ENCODE data around the gene ACSF3. TPM values are rescaled to one million over a fixed set of nuclear protein-coding genes. Genes with fewer than 3 reads are reported as not detected.

Gene ACSF3
- total RNA-seq, 2 donors from 2014 or later = 34.8 to 35.5 TPM

GRCh38 chr16:89129378-89129777, 35.7 kb downstream of the ACSF3 start:
- Histone ChIP-seq H3K27me3 (ENCODE audit: control insufficient read depth, insufficient read depth, low read length, poor library complexity, severe bottlenecking) (no peaks in the 10 kb centered on the region), H3K4me3 (ENCODE audit: low read length) (no peak overlapping the region), H3K9ac (ENCODE audit: extremely low read depth, low read length, poor library complexity, severe bottlenecking) (no peak overlapping the region), H3K36me3 (ENCODE audit: control insufficient read depth, insufficient read depth, low read length) (peaks cover 16% of the 10 kb centered on the region), H3K9me3 (ENCODE audit: control insufficient read depth, low read length) (peaks cover 17% of the 10 kb centered on the region), H3K4me1 (ENCODE audit: control insufficient read depth, insufficient read depth, low read length) (no peaks in the 10 kb centered on the region), H3K27ac (ENCODE audit: low read depth, low read length) (no peak overlapping the region)
- Mint-ChIP-seq H3K27me3 (ENCODE audit: insufficient read depth) (no peaks in the 10 kb centered on the region), H3K9me3 (peaks cover 14% of the 10 kb centered on the region), H3K27ac (no peak overlapping the region), H3K36me3 (ENCODE audit: low read depth) (peaks cover 62% of the 10 kb centered on the region), H3K4me1 (peaks cover 3% of the 10 kb centered on the region), H3K4me3 (no peak overlapping the region)
- DNase-seq = no peak
- TF ChIP-seq CTCF (conservative IDR thresholded peaks at IDR 0.05) = no peak
- WGBS, 2 experiments (ENCODE audit: insufficient coverage in 1 of 2, insufficient read length in 1 of 2) = no CpG with 5 or more reads among the region's 1 CpG

GRCh38 chr16:89130448-89130847, 36.8 kb downstream of the ACSF3 start:
- no peaks in the 10 kb centered on the region for H3K4me1 ChIP-seq (ENCODE audit: control insufficient read depth, insufficient read depth, low read length)
- Mint-ChIP-seq H3K9me3 (peaks cover 14% of the 10 kb centered on the region), H3K27ac (no peak overlapping the region), H3K4me1 (peaks cover 8% of the 10 kb centered on the region), H3K36me3 (ENCODE audit: low read depth) (peaks cover 59% of the 10 kb centered on the region), H3K4me3 (no peak overlapping the region), H3K27me3 (ENCODE audit: insufficient read depth) (no peaks in the 10 kb centered on the region)
- H3K27me3 ChIP-seq (ENCODE audit: control insufficient read depth, insufficient read depth, low read length, poor library complexity, severe bottlenecking) = no peaks in the 10 kb centered on the region
- 100% methylated on average over 1 to 5 of the region's 5 CpGs for WGBS, 2 experiments (ENCODE audit: insufficient coverage in 1 of 2, insufficient read length in 1 of 2)
- H3K4me3 ChIP-seq (ENCODE audit: low read length) = no peak overlapping the region
- no peak for DNase-seq
- no peak for TF ChIP-seq CTCF (conservative IDR thresholded peaks at IDR 0.05)
- peaks cover 17% of the 10 kb centered on the region for H3K9me3 ChIP-seq (ENCODE audit: control insufficient read depth, low read length)
- no peak overlapping the region for H3K9ac ChIP-seq (ENCODE audit: extremely low read depth, low read length, poor library complexity, severe bottlenecking)
- H3K27ac ChIP-seq (ENCODE audit: low read depth, low read length) = no peak overlapping the region
- H3K36me3 ChIP-seq (ENCODE audit: control insufficient read depth, insufficient read depth, low read length) = peaks cover 13% of the 10 kb centered on the region

GRCh38 chr16:89131783-89132182, 38.1 kb downstream of the ACSF3 start:
- peaks cover 12% of the 10 kb centered on the region for H3K9me3 Mint-ChIP-seq
- Histone ChIP-seq H3K4me1 (ENCODE audit: control insufficient read depth, insufficient read depth, low read length) (no peaks in the 10 kb centered on the region), H3K27ac (ENCODE audit: low read depth, low read length) (peak overlapping the region; percentile 24), H3K36me3 (ENCODE audit: control insufficient read depth, insufficient read depth, low read length) (peaks cover 15% of the 10 kb centered on the region), H3K9me3 (ENCODE audit: control insufficient read depth, low read length) (peaks cover 17% of the 10 kb centered on the region), H3K4me3 (ENCODE audit: low read length) (no peak overlapping the region), H3K9ac (ENCODE audit: extremely low read depth, low read length, poor library complexity, severe bottlenecking) (no peak overlapping the region), H3K27me3 (ENCODE audit: control insufficient read depth, insufficient read depth, low read length, poor library complexity, severe bottlenecking) (no peaks in the 10 kb centered on the region)
- TF ChIP-seq CTCF (conservative IDR thresholded peaks at IDR 0.05) = no peak
- H3K4me1 Mint-ChIP-seq = peaks cover 13% of the 10 kb centered on the region
- no peak overlapping the region for H3K4me3 Mint-ChIP-seq
- H3K36me3 Mint-ChIP-seq (ENCODE audit: low read depth) = peaks cover 58% of the 10 kb centered on the region
- WGBS, 2 experiments (ENCODE audit: insufficient coverage in 1 of 2, insufficient read length in 1 of 2) = 93 to 98% methylated on average over 9 to 17 of the region's 17 CpGs
- H3K27ac Mint-ChIP-seq = no peak overlapping the region
- H3K27me3 Mint-ChIP-seq (ENCODE audit: insufficient read depth) = no peaks in the 10 kb centered on the region
- no peak for DNase-seq
